IMR-90 (cell line): ENCODE results near the gene CDHR1. TPM values are rescaled to one million over a fixed set of nuclear protein-coding genes. Genes with fewer than 3 reads are reported as not detected.

Experiments used
- ATAC-seq: fragments of 200-7000 bp; cut with Tn5 transposase; 2 replicates; pipeline ENCODE4 v1.9.1; 2020; ENCODE audit warnings: low read depth, mild to moderate bottlenecking, moderate library complexity
- BruUV-seq: library from RNA; stranded (reverse); fragments of 400-500 nt; replicated peaks from 2 replicates; lab custom pipeline; 2021; lab: Mats Ljungman, UMichigan
- CTCF ChIA-PET: fragments of 300-600 bp; formaldehyde crosslinking; extraction: SDS; loops from one replicate; lab custom pipeline; 2021; ENCODE audit warnings: antibody characterized with exemption; lab: Yijun Ruan, JAX
- POLR2A ChIA-PET: fragments of 300-600 bp; sonication (Branson Sonifier 250); formaldehyde crosslinking; loops from one replicate; lab custom pipeline; 2022; ENCODE audit warnings: antibody characterized with exemption; ENCODE audit not compliant: unreplicated experiment; lab: Charles Lee
- DNase-seq: peaks from one replicate; pipeline ENCODE4 v3.0.0; 2013
- H2AFZ ChIP-seq: replicated peaks from 2 replicates; pipeline ENCODE3; 2013; ENCODE audit warnings: low read length, mild to moderate bottlenecking; ENCODE audit not compliant: poor library complexity
- H2AK5ac ChIP-seq: 2 replicates; pipeline ENCODE4 v1.6.1; 2013; ENCODE audit warnings: low read depth, low read length, inconsistent platforms
- H2AK9ac ChIP-seq: replicated peaks from 2 replicates; pipeline ENCODE3; 2013; ENCODE audit warnings: mild to moderate bottlenecking, low read depth, low read length, moderate library complexity; ENCODE audit not compliant: poor library complexity
- H2BK120ac ChIP-seq: 2 replicates; pipeline ENCODE4 v1.6.1; 2013; ENCODE audit warnings: low read depth, low read length, inconsistent platforms
- H2BK15ac ChIP-seq: 3 replicates; pipeline ENCODE4 v1.6.1; 2013; ENCODE audit warnings: low read depth, low read length, inconsistent platforms
- H2BK20ac ChIP-seq: 2 replicates; pipeline ENCODE4 v1.6.1; 2013; ENCODE audit warnings: low read depth, mild to moderate bottlenecking, inconsistent platforms, low read length, moderate library complexity
- H2BK5ac ChIP-seq: 2 replicates; pipeline ENCODE4 v1.6.1; 2013; ENCODE audit warnings: mild to moderate bottlenecking, low read depth, low read length, inconsistent platforms; ENCODE audit not compliant: poor library complexity, severe bottlenecking
- H3K14ac ChIP-seq: replicated peaks from 2 replicates; pipeline ENCODE4 v1.6.1; 2013; ENCODE audit warnings: low read depth, low read length, inconsistent platforms
- H3K18ac ChIP-seq: 2 replicates; pipeline ENCODE4 v1.6.1; 2013; ENCODE audit warnings: low read depth, low read length, control low read depth
- H3K23ac ChIP-seq: 2 replicates; pipeline ENCODE4 v1.6.1; 2013; ENCODE audit warnings: low read depth, low read length, inconsistent platforms
- H3K27ac ChIP-seq: 2 replicates; pipeline ENCODE4 v1.5.1; 2013; ENCODE audit warnings: mild to moderate bottlenecking, control low read depth, low read length; ENCODE audit not compliant: insufficient read depth
- H3K27me3 ChIP-seq: 2 replicates; pipeline ENCODE4 v1.6.1; 2013; ENCODE audit warnings: low read length; ENCODE audit not compliant: control insufficient read depth, insufficient read depth
- H3K36me3 ChIP-seq: 2 replicates; pipeline ENCODE4 v1.6.1; 2013; ENCODE audit warnings: low read length, mixed read lengths; ENCODE audit not compliant: control insufficient read depth, insufficient read depth
- H3K4ac ChIP-seq: 2 replicates; pipeline ENCODE4 v1.6.1; 2013; ENCODE audit warnings: low read depth, low read length, inconsistent platforms
- H3K4me1 ChIP-seq: 2 replicates; pipeline ENCODE4 v1.6.1; 2013; ENCODE audit warnings: low read length, mixed read lengths; ENCODE audit not compliant: control insufficient read depth, insufficient read depth
- H3K4me2 ChIP-seq: 2 replicates; pipeline ENCODE4 v1.6.1; 2013; ENCODE audit warnings: low read depth, mild to moderate bottlenecking, control low read depth, low read length, moderate library complexity
- H3K4me3 ChIP-seq: 2 replicates; pipeline ENCODE4 v1.5.1; 2013; ENCODE audit warnings: low read depth, mild to moderate bottlenecking, control low read depth, low read length, moderate library complexity; ENCODE audit not compliant: insufficient read depth
- H3K56ac ChIP-seq: 2 replicates; pipeline ENCODE4 v1.6.1; 2013; ENCODE audit warnings: low read length, inconsistent platforms; ENCODE audit not compliant: insufficient read depth; ENCODE audit errors: extremely low read depth
- H3K79me1 ChIP-seq, 2 experiments: 2 replicates each; pipeline ENCODE4 v1.6.1; 2013; ENCODE audit warnings: low read length in 2 of 2, inconsistent platforms in 1 of 2, low read depth in 1 of 2
- H3K9ac ChIP-seq: 2 replicates; pipeline ENCODE4 v1.6.1; 2013; ENCODE audit warnings: low read depth, low read length, control low read depth
- H3K9me1 ChIP-seq: 2 replicates; pipeline ENCODE4 v1.6.1; 2013; ENCODE audit warnings: low read length, inconsistent platforms; ENCODE audit not compliant: insufficient read depth
- H3K9me3 ChIP-seq: 2 replicates; pipeline ENCODE4 v1.6.1; 2013; ENCODE audit warnings: low read length; ENCODE audit not compliant: control insufficient read depth, insufficient read depth
- H4K20me1 ChIP-seq: 2 replicates; pipeline ENCODE4 v1.6.1; 2013; ENCODE audit warnings: low read length, inconsistent platforms; ENCODE audit not compliant: insufficient read depth
- H4K5ac ChIP-seq: 2 replicates; pipeline ENCODE4 v1.6.1; 2013; ENCODE audit warnings: mild to moderate bottlenecking, low read depth, low read length, control low read depth
- H4K8ac ChIP-seq, 2 experiments: 2 replicates each; pipeline ENCODE4 v1.6.1; 2013; ENCODE audit warnings: low read depth in 2 of 2, low read length in 2 of 2, control low read depth in 1 of 2, inconsistent platforms in 1 of 2
- H4K91ac ChIP-seq: 2 replicates; pipeline ENCODE4 v1.6.1; 2013; ENCODE audit warnings: low read depth, low read length, inconsistent platforms; ENCODE audit not compliant: insufficient read depth
- CEBPB ChIP-seq: IDR thresholded peaks from 2 replicates; pipeline ENCODE4 v1.6.1; 2012; ENCODE audit warnings: low read depth, low read length, improper control_type of control experiment
- CHD1 ChIP-seq: IDR thresholded peaks from 2 replicates; pipeline ENCODE4 v1.6.1; 2012; ENCODE audit warnings: low read depth, low read length, improper control_type of control experiment
- MAFK ChIP-seq: IDR thresholded peaks from 2 replicates; pipeline ENCODE4 v1.6.1; 2012; ENCODE audit warnings: low read depth, low read length, improper control_type of control experiment
- MAZ ChIP-seq: IDR thresholded peaks from 2 replicates; pipeline ENCODE4 v1.6.1; 2012; ENCODE audit warnings: low read depth, mild to moderate bottlenecking, low read length, improper control_type of control experiment, moderate library complexity, borderline replicate concordance
- MXI1 ChIP-seq: IDR thresholded peaks from 2 replicates; pipeline ENCODE4 v1.6.1; 2012; ENCODE audit warnings: low read depth, mild to moderate bottlenecking, low read length, moderate library complexity, borderline replicate concordance
- POLR2A ChIP-seq: IDR thresholded peaks from 2 replicates; pipeline ENCODE4 v1.6.1; 2012; ENCODE audit warnings: mild to moderate bottlenecking, low read depth, low read length
- RAD21 ChIP-seq: IDR thresholded peaks from 2 replicates; pipeline ENCODE4 v1.6.1; 2012; ENCODE audit warnings: low read length, improper control_type of control experiment
- RCOR1 ChIP-seq: IDR thresholded peaks from 2 replicates; pipeline ENCODE4 v1.6.1; 2012; ENCODE audit warnings: mild to moderate bottlenecking, low read length, improper control_type of control experiment; ENCODE audit not compliant: insufficient replicate concordance
- RFX5 ChIP-seq: IDR thresholded peaks from 2 replicates; pipeline ENCODE4 v1.8.0; 2012; ENCODE audit warnings: low read depth, mild to moderate bottlenecking, low read length, moderate library complexity
- SMC3 ChIP-seq: fragments of 150-350 bp; IDR thresholded peaks from 2 replicates; pipeline ENCODE4 v1.6.1; 2016; ENCODE audit warnings: low read depth, mild to moderate bottlenecking, antibody characterized with exemption, low read length, moderate library complexity
- WGBS, 2 experiments: methylation state at CpG; one replicate each; pipeline versions ENCODE4 v1.1.5 to v1.1.7; 2013; ENCODE audit warnings: missing lambda C conversion rate in 2 of 2; ENCODE audit not compliant: insufficient read length in 1 of 2; ENCODE audit errors: extremely low coverage in 2 of 2; 5-methylcytosine and 5-hydroxymethylcytosine counted together
- dilution Hi-C: fragments of 300-500 bp; cut with HindIII; formaldehyde crosslinking; loops from one replicate; pipeline ENCODE4 v1.14.3; 2018; ENCODE audit warnings: low sequenced_read_pairs; ENCODE audit not compliant: unreplicated experiment
- in situ Hi-C: fragments of 300-500 bp; cut with MboI; formaldehyde crosslinking; loops from 3 replicates; pipeline ENCODE4 v1.14.3; 2019; ENCODE audit warnings: low sequenced_read_pairs, inconsistent platforms, mixed read lengths
- intact Hi-C: fragments of 100-400 bp; cut with micrococcal nuclease; formaldehyde crosslinking; loops from 2 replicates; pipeline ENCODE4 v1.10.0; 2022
- polyA plus RNA-seq, 3 experiments: library from polyadenylated mRNA; depleted of rRNA; stranded (reverse); fragments of >200 nt; gene quantifications; 2 replicates each; pipeline ENCODE4 v1.2.3, GENCODE V29; 2012; ENCODE audit warnings: low replicate concordance in 1 of 3
- total RNA-seq: library from RNA; depleted of rRNA; stranded (reverse); fragments of >200 nt; gene quantifications from 2 replicates; pipeline ENCODE4 v1.2.3, GENCODE V29; 2012
- TF ChIP-seq, protein P1 (sequence below): fragments of 150-350 bp; IDR thresholded peaks from 2 replicates; pipeline ENCODE4 v1.6.1; 2016; ENCODE audit warnings: low read depth, mild to moderate bottlenecking, low read length, moderate library complexity, borderline replicate concordance
- TF ChIP-seq, protein P2 (sequence below): fragments of 150-350 bp; IDR thresholded peaks from 2 replicates; pipeline ENCODE4 v1.6.1; 2017; ENCODE audit warnings: mild to moderate bottlenecking, antibody characterized with exemption, low read length, low read depth
- TF ChIP-seq, protein P3 (sequence below): conservative IDR thresholded peaks from 2 replicates; pipeline ENCODE4 v1.5.1; 2012; ENCODE audit warnings: mild to moderate bottlenecking, low read depth, low read length, improper control_type of control experiment

The CDHR1 gene
- total and polyA plus RNA-seq, 2 of the 4 experiments (the other 2 are of a cell fraction) = not detected

DNA sequence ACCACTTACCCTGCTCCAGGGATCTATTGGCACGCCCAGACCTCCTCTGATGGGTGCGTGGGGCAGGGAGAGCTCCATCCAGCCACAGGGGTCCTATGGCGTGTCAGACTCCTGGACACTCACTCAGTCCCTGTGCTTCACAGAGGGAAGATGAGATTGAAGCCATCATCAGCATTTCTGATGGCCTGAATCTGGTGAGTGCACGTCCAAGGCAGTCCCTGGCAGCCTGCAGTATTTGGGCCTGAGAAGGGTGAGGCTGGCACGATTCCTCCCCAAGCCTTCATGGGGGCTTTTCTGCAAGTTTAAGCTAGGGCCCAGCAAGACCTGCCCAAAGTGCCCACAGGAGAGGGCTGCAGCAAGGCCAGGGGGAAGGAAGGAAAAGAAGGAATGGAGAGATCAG, 3.3 kb downstream of the CDHR1 start:
- Histone ChIP-seq H3K9ac (no peak overlapping the region), H3K27ac (no peak overlapping the region), H3K36me3 (no peaks in the 10 kb centered on the region), H4K20me1 (no peaks in the 10 kb centered on the region), H2AK5ac (no peak overlapping the region), H4K8ac (no peak overlapping the region), H3K4me1 (peaks cover 2% of the 10 kb centered on the region; the same call in 1 of the 2 replicates), H3K9me1 (no peaks in the 10 kb centered on the region), H3K4me3 (no peak overlapping the region), H3K4me2 (no peak overlapping the region), H2BK120ac (no peak overlapping the region), H4K5ac (no peak overlapping the region), H3K9me3 (no peaks in the 10 kb centered on the region), H3K23ac (no peak overlapping the region), H2BK20ac (no peak overlapping the region), H2BK15ac (no peak overlapping the region), H4K91ac (no peak overlapping the region), H2AK9ac (no peak overlapping the region), H3K79me1 (no peaks in the 10 kb centered on the region), H2BK5ac (no peak overlapping the region), H3K27me3 (peaks cover 48% of the 10 kb centered on the region), H3K4ac (no peak overlapping the region), H3K14ac (no peak overlapping the region), H3K18ac (no peak overlapping the region), H3K56ac (no peak overlapping the region), H2AFZ (no peak overlapping the region)
- POLR2A ChIA-PET = no interaction called here
- CTCF ChIA-PET = interaction anchor here (0.6 kb wide), 1 partner anchor 443 kb away, joined by 3 read pairs; no protein-coding TSS in a partner anchor
- BruUV-seq = no TSS peak
- TF ChIP-seq, protein P1, sequence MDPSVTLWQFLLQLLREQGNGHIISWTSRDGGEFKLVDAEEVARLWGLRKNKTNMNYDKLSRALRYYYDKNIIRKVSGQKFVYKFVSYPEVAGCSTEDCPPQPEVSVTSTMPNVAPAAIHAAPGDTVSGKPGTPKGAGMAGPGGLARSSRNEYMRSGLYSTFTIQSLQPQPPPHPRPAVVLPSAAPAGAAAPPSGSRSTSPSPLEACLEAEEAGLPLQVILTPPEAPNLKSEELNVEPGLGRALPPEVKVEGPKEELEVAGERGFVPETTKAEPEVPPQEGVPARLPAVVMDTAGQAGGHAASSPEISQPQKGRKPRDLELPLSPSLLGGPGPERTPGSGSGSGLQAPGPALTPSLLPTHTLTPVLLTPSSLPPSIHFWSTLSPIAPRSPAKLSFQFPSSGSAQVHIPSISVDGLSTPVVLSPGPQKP = no peak
- no peak for TF ChIP-seq RFX5
- no peak for TF ChIP-seq MXI1
- TF ChIP-seq CEBPB = no peak
- TF ChIP-seq RCOR1 = no peak
- TF ChIP-seq MAZ = no peak
- TF ChIP-seq CHD1 = no peak
- TF ChIP-seq, protein P2, sequence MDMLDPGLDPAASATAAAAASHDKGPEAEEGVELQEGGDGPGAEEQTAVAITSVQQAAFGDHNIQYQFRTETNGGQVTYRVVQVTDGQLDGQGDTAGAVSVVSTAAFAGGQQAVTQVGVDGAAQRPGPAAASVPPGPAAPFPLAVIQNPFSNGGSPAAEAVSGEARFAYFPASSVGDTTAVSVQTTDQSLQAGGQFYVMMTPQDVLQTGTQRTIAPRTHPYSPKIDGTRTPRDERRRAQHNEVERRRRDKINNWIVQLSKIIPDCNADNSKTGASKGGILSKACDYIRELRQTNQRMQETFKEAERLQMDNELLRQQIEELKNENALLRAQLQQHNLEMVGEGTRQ = no peak
- no peak for TF ChIP-seq MAFK
- no peak for TF ChIP-seq RAD21
- TF ChIP-seq SMC3 = no peak
- TF ChIP-seq POLR2A = no peak
- TF ChIP-seq, protein P3, sequence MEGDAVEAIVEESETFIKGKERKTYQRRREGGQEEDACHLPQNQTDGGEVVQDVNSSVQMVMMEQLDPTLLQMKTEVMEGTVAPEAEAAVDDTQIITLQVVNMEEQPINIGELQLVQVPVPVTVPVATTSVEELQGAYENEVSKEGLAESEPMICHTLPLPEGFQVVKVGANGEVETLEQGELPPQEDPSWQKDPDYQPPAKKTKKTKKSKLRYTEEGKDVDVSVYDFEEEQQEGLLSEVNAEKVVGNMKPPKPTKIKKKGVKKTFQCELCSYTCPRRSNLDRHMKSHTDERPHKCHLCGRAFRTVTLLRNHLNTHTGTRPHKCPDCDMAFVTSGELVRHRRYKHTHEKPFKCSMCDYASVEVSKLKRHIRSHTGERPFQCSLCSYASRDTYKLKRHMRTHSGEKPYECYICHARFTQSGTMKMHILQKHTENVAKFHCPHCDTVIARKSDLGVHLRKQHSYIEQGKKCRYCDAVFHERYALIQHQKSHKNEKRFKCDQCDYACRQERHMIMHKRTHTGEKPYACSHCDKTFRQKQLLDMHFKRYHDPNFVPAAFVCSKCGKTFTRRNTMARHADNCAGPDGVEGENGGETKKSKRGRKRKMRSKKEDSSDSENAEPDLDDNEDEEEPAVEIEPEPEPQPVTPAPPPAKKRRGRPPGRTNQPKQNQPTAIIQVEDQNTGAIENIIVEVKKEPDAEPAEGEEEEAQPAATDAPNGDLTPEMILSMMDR = no peak
- ATAC-seq = no peak
- no peak for DNase-seq
- intact Hi-C loops (no loop called here), dilution Hi-C loops (no loop called here), in situ Hi-C loops (no loop called here)
- WGBS, 2 experiments = no CpG with 5 or more reads among the region's 5 CpGs
